ENCODE results near the gene CARHSP1.
"Not testable (repeated sequence)": the region's sequence is repeated elsewhere in the genome, so short reads cannot be mapped to it uniquely, and the experiment has no call there.

The CARHSP1 gene

GRCh38 chr16:8836797-8837196 is 32.0 kb downstream of the CARHSP1 start:
- not testable (repeated sequence) for DNase-seq (ENCODE audit: insufficient read length, low spot score); FAIRE-seq

- DNase-seq (ENCODE audit: insufficient read length, low spot score) (no peak), FAIRE-seq (no peak)
These were observed 36.1 kb downstream of the CARHSP1 start for GRCh38 chr16:8832717-8833105.

- no peak for FAIRE-seq
- DNase-seq (ENCODE audit: insufficient read length, low spot score) = no peak
These were observed 36.7 kb downstream of the CARHSP1 start for GRCh38 chr16:8831871-8832716.

GRCh38 chr16:8831450-8831849 is 37.4 kb downstream of the CARHSP1 start:
- FAIRE-seq (no peak), DNase-seq (ENCODE audit: insufficient read length, low spot score) (no peak)

GRCh38 chr16:8828541-8829165 is 40.2 kb downstream of the CARHSP1 start:
- no peak for FAIRE-seq
- DNase-seq (ENCODE audit: insufficient read length, low spot score) = no peak

GRCh38 chr16:8826278-8826879 is 42.4 kb downstream of the CARHSP1 start:
- DNase-seq (ENCODE audit: insufficient read length, low spot score) = no peak
- FAIRE-seq = no peak

GRCh38 chr16:8822403-8822802 is 46.4 kb downstream of the CARHSP1 start:
- no peak for FAIRE-seq
- no peak for DNase-seq (ENCODE audit: insufficient read length, low spot score)

- DNase-seq (ENCODE audit: insufficient read length, low spot score) (no peak), FAIRE-seq (no peak)
These were observed 49.3 kb downstream of the CARHSP1 start for GRCh38 chr16:8819411-8820034.

- FAIRE-seq (peak; percentile 83), DNase-seq (ENCODE audit: insufficient read length, low spot score) (no peak)
These were observed 50.1 kb downstream of the CARHSP1 start for GRCh38 chr16:8818504-8819270.

- no peak for FAIRE-seq
- no peak for DNase-seq (ENCODE audit: insufficient read length, low spot score)
These were observed 51.7 kb downstream of the CARHSP1 start for GRCh38 chr16:8816967-8817655.

GRCh38 chr16:8814095-8814806 is 54.6 kb downstream of the CARHSP1 start:
- DNase-seq (ENCODE audit: insufficient read length, low spot score) (no peak), FAIRE-seq (no peak)

- DNase-seq (ENCODE audit: insufficient read length, low spot score) (no peak), FAIRE-seq (no peak)
These were observed 56.5 kb downstream of the CARHSP1 start for GRCh38 chr16:8812162-8812843.

GRCh38 chr16:8808613-8809353 is 60.0 kb downstream of the CARHSP1 start:
- DNase-seq (ENCODE audit: insufficient read length, low spot score) (no peak), FAIRE-seq (no peak)

GRCh38 chr16:8808009-8808408 is 60.8 kb downstream of the CARHSP1 start:
- no peak for DNase-seq (ENCODE audit: insufficient read length, low spot score)
- no peak for FAIRE-seq

- DNase-seq (ENCODE audit: insufficient read length, low spot score) (no peak), FAIRE-seq (no peak)
These were observed 61.6 kb downstream of the CARHSP1 start for GRCh38 chr16:8807189-8807588.

- DNase-seq (ENCODE audit: insufficient read length, low spot score) (no peak), FAIRE-seq (no peak)
These were observed 62.4 kb downstream of the CARHSP1 start for GRCh38 chr16:8806272-8806983.

GRCh38 chr16:8804313-8804712 is 64.5 kb downstream of the CARHSP1 start:
- FAIRE-seq (no peak), DNase-seq (ENCODE audit: insufficient read length, low spot score) (no peak)
